ENCODE measurements around the gene ALCAM.

The ALCAM gene

DNA sequence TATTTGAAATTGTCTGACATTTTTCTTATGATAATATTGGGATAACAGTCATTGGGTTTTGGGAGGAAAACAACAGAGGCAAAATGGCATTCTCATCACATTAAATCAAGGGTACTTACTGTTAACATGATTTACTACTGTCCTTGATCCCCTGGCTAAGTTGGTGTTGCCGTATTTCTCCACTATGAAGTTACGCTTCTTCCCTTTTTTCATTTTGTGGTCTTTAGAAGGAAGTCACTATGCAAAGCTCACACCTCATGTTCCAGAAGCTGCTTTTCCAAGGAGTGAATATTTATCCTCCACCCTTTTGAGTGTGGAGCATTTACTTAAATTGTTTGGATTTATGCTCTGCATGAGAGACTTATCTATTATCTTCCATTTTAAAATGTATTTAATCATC, 63.7 kb downstream of the ALCAM start:
- H3K4me3 ChIP-seq (ENCODE audit: low read length), result no peak overlapping the region
- H3K9me3 ChIP-seq (ENCODE audit: low read length), result no peaks in the 10 kb centered on the region
- no peak overlapping the region for H2AFZ ChIP-seq (ENCODE audit: low read depth, low read length)
- no peaks in the 10 kb centered on the region for H3K27me3 ChIP-seq (ENCODE audit: insufficient read depth, low read length)
- no peaks in the 10 kb centered on the region for H3K36me3 ChIP-seq (ENCODE audit: insufficient read depth, low read length)
- H3K4me1 ChIP-seq (ENCODE audit: insufficient read depth, low read length), result no peaks in the 10 kb centered on the region

DNA sequence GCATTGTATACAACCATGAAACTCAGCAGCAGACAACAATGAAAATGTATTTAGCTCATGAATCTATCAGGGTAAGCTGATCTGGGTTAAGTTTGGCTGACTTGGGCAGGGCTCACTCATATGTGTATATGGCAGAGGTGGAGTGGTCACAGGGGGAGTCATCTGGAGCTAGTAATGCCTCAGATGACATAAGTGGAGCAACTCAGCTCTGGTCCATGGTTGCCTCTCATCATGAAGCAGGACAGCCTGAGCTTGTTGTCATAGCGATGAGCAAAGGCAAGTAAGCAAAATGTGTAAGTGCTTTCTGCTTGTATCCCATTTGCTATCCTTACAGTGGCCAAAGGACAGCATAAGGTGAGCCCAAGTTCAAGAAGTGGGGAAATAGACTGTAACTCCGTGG, 64.5 kb downstream of the ALCAM start:
- Histone ChIP-seq H3K4me1 (ENCODE audit: insufficient read depth, low read length) (no peaks in the 10 kb centered on the region), H2AFZ (ENCODE audit: low read depth, low read length) (no peak overlapping the region), H3K4me3 (ENCODE audit: low read length) (no peak overlapping the region), H3K9me3 (ENCODE audit: low read length) (no peaks in the 10 kb centered on the region), H3K36me3 (ENCODE audit: insufficient read depth, low read length) (no peaks in the 10 kb centered on the region), H3K27me3 (ENCODE audit: insufficient read depth, low read length) (no peaks in the 10 kb centered on the region)

DNA sequence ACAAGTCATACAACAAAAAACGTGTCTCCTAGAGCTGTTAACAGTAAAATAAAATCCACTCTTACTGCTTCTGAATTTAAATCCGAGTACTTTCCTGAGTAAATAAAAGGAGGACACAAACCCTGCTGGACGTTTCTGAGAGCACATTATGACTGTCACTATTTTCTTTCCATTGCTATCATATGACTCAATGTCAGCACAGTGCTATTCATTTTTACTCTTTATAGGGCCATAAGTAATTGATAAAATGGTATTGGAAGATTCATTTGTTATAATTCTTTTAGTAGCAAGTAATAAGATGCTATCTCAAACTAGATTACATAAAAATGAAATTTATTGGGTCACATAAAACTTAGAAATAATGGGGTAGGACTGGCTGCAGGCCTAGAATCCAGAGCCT, 68.6 kb downstream of the ALCAM start:
- Histone ChIP-seq H3K4me1 (ENCODE audit: insufficient read depth, low read length) (no peaks in the 10 kb centered on the region), H3K4me3 (ENCODE audit: low read length) (no peak overlapping the region), H2AFZ (ENCODE audit: low read depth, low read length) (no peak overlapping the region), H3K9me3 (ENCODE audit: low read length) (no peaks in the 10 kb centered on the region), H3K27me3 (ENCODE audit: insufficient read depth, low read length) (no peaks in the 10 kb centered on the region), H3K36me3 (ENCODE audit: insufficient read depth, low read length) (no peaks in the 10 kb centered on the region)

DNA sequence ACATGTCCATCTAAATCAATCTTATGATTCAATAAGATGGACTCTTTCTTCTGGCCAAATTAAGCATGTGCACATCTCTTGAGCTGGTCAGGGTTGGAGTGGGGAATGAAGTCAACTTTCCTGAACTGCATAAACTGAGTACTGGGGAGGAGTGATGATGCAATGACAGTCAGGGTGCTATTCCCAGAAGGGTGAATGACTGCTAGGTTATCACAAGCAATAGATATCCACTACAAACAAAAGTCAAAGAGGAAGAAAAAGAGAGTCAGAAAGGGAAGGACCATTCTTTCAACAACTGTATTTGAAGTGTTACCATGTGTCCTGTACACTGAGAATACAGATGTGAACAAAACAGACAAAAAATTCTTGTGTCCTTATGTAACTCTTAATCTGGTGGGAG, 70.0 kb downstream of the ALCAM start:
- Histone ChIP-seq H3K27me3 (ENCODE audit: insufficient read depth, low read length) (no peaks in the 10 kb centered on the region), H3K4me1 (ENCODE audit: insufficient read depth, low read length) (no peaks in the 10 kb centered on the region), H3K36me3 (ENCODE audit: insufficient read depth, low read length) (no peaks in the 10 kb centered on the region), H3K4me3 (ENCODE audit: low read length) (no peak overlapping the region), H3K9me3 (ENCODE audit: low read length) (no peaks in the 10 kb centered on the region), H2AFZ (ENCODE audit: low read depth, low read length) (no peak overlapping the region)

DNA sequence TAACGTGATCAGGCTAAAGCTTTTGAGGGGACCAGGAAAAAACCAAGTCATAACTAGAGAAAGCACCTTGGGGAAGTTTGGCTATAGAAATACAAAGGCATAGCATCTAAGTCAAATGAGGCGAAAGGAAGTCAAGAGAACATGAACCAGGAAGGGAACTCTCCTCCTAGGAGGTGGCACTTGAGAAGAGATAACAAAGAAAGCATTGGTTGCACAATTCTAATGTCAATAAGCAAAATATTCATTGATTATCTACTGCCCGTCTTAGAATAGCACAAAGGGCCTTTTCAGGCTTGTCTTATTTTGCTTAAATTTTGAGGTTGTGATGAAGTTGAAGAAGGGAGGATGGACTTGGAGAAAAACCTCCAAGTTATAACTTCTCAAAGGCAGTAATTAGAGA, 73.4 kb downstream of the ALCAM start:
- Histone ChIP-seq H3K4me3 (ENCODE audit: low read length) (no peak overlapping the region), H3K27me3 (ENCODE audit: insufficient read depth, low read length) (no peaks in the 10 kb centered on the region), H3K4me1 (ENCODE audit: insufficient read depth, low read length) (no peaks in the 10 kb centered on the region), H2AFZ (ENCODE audit: low read depth, low read length) (no peak overlapping the region), H3K9me3 (ENCODE audit: low read length) (no peaks in the 10 kb centered on the region), H3K36me3 (ENCODE audit: insufficient read depth, low read length) (no peaks in the 10 kb centered on the region)

DNA sequence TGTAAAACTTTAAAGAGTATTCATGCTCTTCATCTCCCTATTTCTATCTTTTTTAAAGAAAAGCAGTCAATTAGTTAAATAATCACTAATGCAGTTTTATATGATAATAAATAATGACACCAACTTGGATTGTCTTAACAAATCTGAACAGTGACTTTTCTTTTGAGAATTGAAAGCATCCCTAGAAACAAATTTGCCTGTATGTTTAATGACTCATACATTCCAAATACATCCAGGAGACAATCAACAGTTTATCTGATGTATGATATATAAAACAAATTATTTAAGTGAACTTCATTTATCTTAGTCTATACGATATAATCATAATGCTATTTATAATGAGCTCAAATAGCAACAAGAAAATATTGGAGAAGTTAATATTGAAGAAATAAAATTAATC, 78.0 kb downstream of the ALCAM start:
- Histone ChIP-seq H3K9me3 (ENCODE audit: low read length) (no peaks in the 10 kb centered on the region), H3K4me1 (ENCODE audit: insufficient read depth, low read length) (peaks cover 11% of the 10 kb centered on the region), H3K4me3 (ENCODE audit: low read length) (no peak overlapping the region), H2AFZ (ENCODE audit: low read depth, low read length) (no peak overlapping the region), H3K27me3 (ENCODE audit: insufficient read depth, low read length) (no peaks in the 10 kb centered on the region), H3K36me3 (ENCODE audit: insufficient read depth, low read length) (no peaks in the 10 kb centered on the region)

DNA sequence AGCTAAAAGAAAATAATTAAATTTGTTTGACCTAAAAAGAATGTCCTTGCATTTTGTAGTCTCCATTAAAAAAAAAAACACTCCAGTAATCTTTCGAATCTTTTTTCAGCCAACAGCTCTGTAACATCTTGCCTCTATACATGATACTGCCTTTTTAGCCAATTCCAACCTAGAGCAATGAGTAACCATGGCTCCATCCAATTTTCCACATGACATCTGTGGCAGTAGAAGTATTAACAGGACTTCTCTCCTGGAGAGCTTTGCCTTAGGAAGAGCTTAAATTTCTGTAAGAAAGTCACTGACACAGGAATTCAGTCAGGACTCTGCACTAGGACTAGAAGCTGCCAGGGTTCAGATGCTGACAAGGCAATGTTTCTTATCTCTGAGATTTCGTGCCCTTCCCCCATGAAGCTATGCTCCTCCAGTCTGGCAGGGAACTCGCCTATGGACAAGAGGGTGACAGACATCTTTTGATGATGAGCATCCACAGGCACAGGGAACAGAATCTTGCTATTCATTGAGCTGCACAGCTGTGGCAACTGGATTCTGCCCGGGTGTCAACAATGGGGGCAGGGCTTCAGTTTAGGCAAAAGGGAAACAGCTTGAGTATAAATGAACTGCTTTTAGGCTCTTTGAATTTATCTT, 81.8 kb downstream of the ALCAM start:
- Histone ChIP-seq H3K4me3 (ENCODE audit: low read length) (no peak overlapping the region), H3K4me1 (ENCODE audit: insufficient read depth, low read length) (peaks cover 11% of the 10 kb centered on the region)

DNA sequence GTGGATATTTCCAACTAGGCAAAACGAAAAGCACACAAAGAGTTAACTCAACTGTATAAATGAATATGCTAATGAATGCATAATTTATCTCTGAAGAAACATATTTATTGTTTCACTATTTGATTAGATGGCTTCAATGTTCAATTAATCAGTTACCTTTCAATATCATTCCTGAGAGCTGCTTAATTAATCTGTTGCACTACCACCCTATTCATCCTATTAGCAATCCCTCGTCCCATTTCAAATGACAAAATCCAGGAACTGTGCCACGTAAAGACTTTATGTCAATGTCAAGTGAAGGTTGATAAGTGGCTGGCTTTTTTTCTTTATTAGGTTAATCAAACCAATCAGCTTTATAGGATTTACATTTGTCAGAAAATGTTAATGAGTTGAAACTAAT, 82.7 kb downstream of the ALCAM start:
- Histone ChIP-seq H3K36me3 (ENCODE audit: insufficient read depth, low read length) (no peaks in the 10 kb centered on the region), H3K4me1 (ENCODE audit: insufficient read depth, low read length) (peaks cover 11% of the 10 kb centered on the region), H3K9me3 (ENCODE audit: low read length) (no peaks in the 10 kb centered on the region), H2AFZ (ENCODE audit: low read depth, low read length) (no peak overlapping the region), H3K4me3 (ENCODE audit: low read length) (no peak overlapping the region), H3K27me3 (ENCODE audit: insufficient read depth, low read length) (no peaks in the 10 kb centered on the region)

More for the DNA sequence above, 81.8 kb downstream of the ALCAM start:
- Histone ChIP-seq H3K36me3 (ENCODE audit: insufficient read depth, low read length) (no peaks in the 10 kb centered on the region), H2AFZ (ENCODE audit: low read depth, low read length) (no peak overlapping the region), H3K9me3 (ENCODE audit: low read length) (no peaks in the 10 kb centered on the region), H3K27me3 (ENCODE audit: insufficient read depth, low read length) (no peaks in the 10 kb centered on the region)

DNA sequence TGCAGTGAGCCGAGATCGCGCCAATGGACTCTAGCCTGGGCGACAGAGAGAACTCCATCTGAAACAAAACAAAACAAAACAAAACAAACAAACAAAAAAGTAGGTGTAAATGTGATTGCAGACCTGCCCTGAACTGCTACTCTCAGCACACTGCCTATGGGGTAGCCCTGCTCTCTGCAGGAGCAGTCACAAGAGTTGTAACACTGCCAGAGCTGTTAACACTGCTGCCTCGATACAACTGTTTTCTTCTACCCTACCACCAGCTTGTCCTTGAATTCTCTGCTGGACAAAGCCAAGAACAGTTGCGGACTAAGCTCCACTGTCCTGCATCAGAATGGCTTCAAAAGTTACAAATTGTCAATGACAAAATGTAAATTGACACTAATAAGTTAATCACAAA, 89.3 kb downstream of the ALCAM start:
- no peaks in the 10 kb centered on the region for H3K27me3 ChIP-seq (ENCODE audit: insufficient read depth, low read length)
- no peak overlapping the region for H2AFZ ChIP-seq (ENCODE audit: low read depth, low read length)
- H3K4me1 ChIP-seq (ENCODE audit: insufficient read depth, low read length), result no peaks in the 10 kb centered on the region
- no peak overlapping the region for H3K4me3 ChIP-seq (ENCODE audit: low read length)
- no peaks in the 10 kb centered on the region for H3K36me3 ChIP-seq (ENCODE audit: insufficient read depth, low read length)
- no peaks in the 10 kb centered on the region for H3K9me3 ChIP-seq (ENCODE audit: low read length)

DNA sequence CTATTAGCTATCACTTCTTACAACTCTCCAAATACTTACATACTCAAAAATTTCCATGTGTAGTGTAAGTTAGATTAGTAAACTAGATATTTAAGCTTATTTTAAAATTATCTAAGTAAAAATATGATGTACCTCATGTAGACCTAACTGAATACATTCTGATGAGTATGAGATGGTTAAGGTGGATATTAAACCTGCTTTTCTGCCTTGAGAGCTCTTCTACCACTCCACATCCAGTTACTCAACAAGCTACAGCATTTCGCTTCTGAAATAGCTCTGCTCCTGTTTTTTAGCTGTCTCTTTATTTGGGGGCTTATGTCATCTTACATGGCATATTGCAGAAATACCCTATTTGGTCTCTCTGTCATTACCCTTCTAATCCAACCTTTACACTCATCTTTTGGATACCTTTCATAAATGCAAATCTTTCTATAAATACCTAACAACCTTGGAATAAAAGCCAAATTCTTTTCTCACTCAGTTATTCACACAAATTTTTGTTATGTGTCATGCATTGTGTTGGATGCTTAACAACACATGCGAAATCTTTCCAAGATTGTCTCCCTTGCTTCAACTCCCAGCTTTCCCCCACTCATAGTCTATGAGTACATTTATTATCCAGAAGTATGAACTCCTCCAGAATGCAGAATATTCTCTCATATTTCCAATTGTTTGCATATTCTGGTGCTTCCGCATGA, 92.0 kb downstream of the ALCAM start:
- no peaks in the 10 kb centered on the region for H3K4me1 ChIP-seq (ENCODE audit: insufficient read depth, low read length)
- no peaks in the 10 kb centered on the region for H3K36me3 ChIP-seq (ENCODE audit: insufficient read depth, low read length)
- no peak overlapping the region for H2AFZ ChIP-seq (ENCODE audit: low read depth, low read length)
- H3K9me3 ChIP-seq (ENCODE audit: low read length), result no peaks in the 10 kb centered on the region
- H3K27me3 ChIP-seq (ENCODE audit: insufficient read depth, low read length), result no peaks in the 10 kb centered on the region
- H3K4me3 ChIP-seq (ENCODE audit: low read length), result no peak overlapping the region

DNA sequence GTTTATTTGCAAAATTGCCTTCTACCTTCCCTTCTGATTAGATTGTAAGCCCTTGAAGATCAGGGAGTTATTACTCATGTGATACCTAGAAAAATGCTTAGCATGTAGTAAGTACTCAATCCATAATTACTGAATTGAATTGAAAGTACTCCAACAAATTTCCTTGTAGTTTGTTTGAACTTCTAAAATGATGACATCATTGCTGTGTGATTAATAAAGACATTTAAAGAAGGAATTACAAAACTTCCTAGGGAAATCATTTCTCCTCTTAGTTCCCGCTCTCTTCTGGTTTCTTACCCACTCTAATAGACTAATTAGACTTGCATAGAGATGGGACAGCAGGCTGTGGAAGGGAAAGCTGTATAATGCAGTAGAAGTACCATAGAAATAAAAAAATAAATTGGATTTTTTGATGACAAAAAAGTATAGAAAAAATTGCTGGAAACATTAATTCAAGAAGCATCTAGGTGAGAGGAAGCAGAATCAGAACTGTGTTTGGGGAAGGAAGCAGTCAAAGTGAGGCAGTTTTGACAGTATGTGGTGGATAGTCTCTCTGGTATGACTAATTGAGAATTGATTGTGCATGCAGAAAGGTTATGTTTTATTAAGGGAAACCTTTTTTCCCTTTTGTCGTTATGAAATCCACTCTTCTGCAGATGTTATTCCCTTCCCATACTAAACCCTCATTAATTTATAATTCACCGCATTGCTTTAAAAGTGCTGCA, 93.0 kb downstream of the ALCAM start:
- H3K27me3 ChIP-seq (ENCODE audit: insufficient read depth, low read length), result no peaks in the 10 kb centered on the region
- H3K4me3 ChIP-seq (ENCODE audit: low read length), result no peak overlapping the region
- H2AFZ ChIP-seq (ENCODE audit: low read depth, low read length), result no peak overlapping the region
- H3K4me1 ChIP-seq (ENCODE audit: insufficient read depth, low read length), result no peaks in the 10 kb centered on the region
- H3K9me3 ChIP-seq (ENCODE audit: low read length), result no peaks in the 10 kb centered on the region
- H3K36me3 ChIP-seq (ENCODE audit: insufficient read depth, low read length), result no peaks in the 10 kb centered on the region

DNA sequence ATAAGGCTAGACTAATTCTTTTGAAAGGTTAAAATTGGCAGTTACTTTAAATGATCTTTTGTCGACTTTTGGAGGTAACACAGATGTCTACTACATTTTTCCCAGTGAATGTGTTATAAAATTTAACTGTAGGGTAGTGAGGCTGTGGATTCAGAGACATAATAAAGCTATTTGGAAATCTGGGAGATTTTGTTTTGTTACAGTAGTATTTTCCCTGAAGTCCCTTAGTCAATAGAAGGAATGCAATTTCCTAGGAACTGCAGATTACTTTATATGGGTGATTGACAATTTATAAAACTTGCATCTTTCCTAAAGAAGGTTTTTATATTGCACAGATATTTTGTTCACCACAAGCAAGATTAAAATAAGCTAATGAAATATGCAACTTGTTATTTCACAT, 96.9 kb downstream of the ALCAM start:
- Histone ChIP-seq H3K9me3 (ENCODE audit: low read length) (no peaks in the 10 kb centered on the region), H3K36me3 (ENCODE audit: insufficient read depth, low read length) (no peaks in the 10 kb centered on the region), H3K4me3 (ENCODE audit: low read length) (no peak overlapping the region), H2AFZ (ENCODE audit: low read depth, low read length) (no peak overlapping the region), H3K27me3 (ENCODE audit: insufficient read depth, low read length) (no peaks in the 10 kb centered on the region), H3K4me1 (ENCODE audit: insufficient read depth, low read length) (no peaks in the 10 kb centered on the region)

DNA sequence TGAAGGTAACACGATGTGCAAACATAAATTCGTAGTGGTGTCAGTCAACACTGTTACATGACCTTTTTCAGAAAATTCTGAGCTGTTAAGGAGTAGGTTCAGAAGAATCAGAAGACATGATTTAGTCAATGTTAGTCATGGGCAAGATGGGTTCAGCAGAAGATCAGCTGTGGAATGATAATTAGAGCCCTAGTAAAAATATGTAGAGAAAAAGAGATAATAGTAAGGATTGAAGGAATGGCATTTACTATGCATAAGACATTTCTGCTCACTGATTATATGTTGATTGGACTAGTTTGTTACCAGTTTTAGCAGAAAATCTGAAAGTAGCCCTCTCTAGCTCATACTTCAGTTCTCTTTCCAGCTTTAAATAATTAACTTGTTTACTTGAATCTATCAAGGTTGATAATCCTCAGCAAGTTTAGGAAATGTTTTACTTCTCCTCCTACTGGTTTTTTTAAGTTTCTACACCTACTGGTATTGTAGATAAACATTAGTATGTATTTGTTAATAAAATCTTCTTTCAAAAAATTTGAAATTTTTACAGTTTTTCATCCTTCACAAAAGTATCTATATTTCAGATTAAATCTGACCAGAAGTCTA, 98.6 kb downstream of the ALCAM start:
- H3K9me3 ChIP-seq (ENCODE audit: low read length), result no peaks in the 10 kb centered on the region
- no peak overlapping the region for H2AFZ ChIP-seq (ENCODE audit: low read depth, low read length)
- no peaks in the 10 kb centered on the region for H3K36me3 ChIP-seq (ENCODE audit: insufficient read depth, low read length)
- H3K4me3 ChIP-seq (ENCODE audit: low read length), result no peak overlapping the region
- H3K27me3 ChIP-seq (ENCODE audit: insufficient read depth, low read length), result no peaks in the 10 kb centered on the region
- H3K4me1 ChIP-seq (ENCODE audit: insufficient read depth, low read length), result no peaks in the 10 kb centered on the region
